Activated CD8-positive, alpha-beta T cell treated with anti-CD3 and anti-CD28 coated beads for 36 hours (primary cell): Measurements from ENCODE around the gene ASAP3. TPM values are rescaled to one million over a fixed set of nuclear protein-coding genes. Genes with fewer than 3 reads are reported as not detected.

Source experiments
- ATAC-seq: fragments of 200-7000 bp; cut with Tn5 transposase; one replicate; pipeline ENCODE4 v1.10.0; 2021; ENCODE audit warnings: mild to moderate bottlenecking, moderate library complexity
- CTCF ChIA-PET: fragments of 350-600 bp; sonication (Branson Sonifier 250); formaldehyde crosslinking; loops from one replicate; lab custom pipeline; 2021; ENCODE audit warnings: antibody characterized with exemption; lab: Charles Lee
- POLR2A ChIA-PET: fragments of 350-600 bp; sonication (Branson Sonifier 250); formaldehyde crosslinking; loops from one replicate; lab custom pipeline; 2021; ENCODE audit warnings: antibody characterized with exemption; lab: Charles Lee
- DNase-seq: peaks from one replicate; pipeline ENCODE4 v3.0.0-alpha.2; 2020
- H3K27ac Mint-ChIP-seq: one replicate; pipeline ENCODE4 v1.8.0; 2021; ENCODE audit warnings: mild to moderate bottlenecking, mixed read lengths
- H3K27me3 Mint-ChIP-seq: one replicate; pipeline ENCODE4 v1.8.0; 2021; ENCODE audit warnings: mixed read lengths
- H3K36me3 Mint-ChIP-seq: one replicate; pipeline ENCODE4 v1.8.0; 2021; ENCODE audit warnings: low read depth, mixed read lengths
- H3K4me1 Mint-ChIP-seq: one replicate; pipeline ENCODE4 v1.8.0; 2021; ENCODE audit warnings: low read depth, mixed read lengths
- H3K4me3 Mint-ChIP-seq: one replicate; pipeline ENCODE4 v1.8.0; 2021; ENCODE audit warnings: mild to moderate bottlenecking, moderate library complexity, mixed read lengths
- H3K9me3 Mint-ChIP-seq: one replicate; pipeline ENCODE4 v1.8.0; 2021; ENCODE audit warnings: mixed read lengths
- intact Hi-C: fragments of 100-400 bp; cut with micrococcal nuclease; formaldehyde crosslinking; loops from one replicate; pipeline ENCODE4 v1.10.0; 2022
- total RNA-seq, 2 experiments: library from RNA; stranded (reverse); gene quantifications; one replicate each; pipeline ENCODE4 v1.2.3, GENCODE V29; 2021
- TF ChIP-seq, protein P1 (sequence below): fragments of 200-600 bp; IDR thresholded peaks from one replicate; pipeline ENCODE4 v1.8.0; 2022; ENCODE audit warnings: antibody characterized with exemption, mild to moderate bottlenecking

The ASAP3 gene
- total RNA-seq, 2 experiments from 2014 or later, result 0.29 to 0.74 TPM

DNA sequence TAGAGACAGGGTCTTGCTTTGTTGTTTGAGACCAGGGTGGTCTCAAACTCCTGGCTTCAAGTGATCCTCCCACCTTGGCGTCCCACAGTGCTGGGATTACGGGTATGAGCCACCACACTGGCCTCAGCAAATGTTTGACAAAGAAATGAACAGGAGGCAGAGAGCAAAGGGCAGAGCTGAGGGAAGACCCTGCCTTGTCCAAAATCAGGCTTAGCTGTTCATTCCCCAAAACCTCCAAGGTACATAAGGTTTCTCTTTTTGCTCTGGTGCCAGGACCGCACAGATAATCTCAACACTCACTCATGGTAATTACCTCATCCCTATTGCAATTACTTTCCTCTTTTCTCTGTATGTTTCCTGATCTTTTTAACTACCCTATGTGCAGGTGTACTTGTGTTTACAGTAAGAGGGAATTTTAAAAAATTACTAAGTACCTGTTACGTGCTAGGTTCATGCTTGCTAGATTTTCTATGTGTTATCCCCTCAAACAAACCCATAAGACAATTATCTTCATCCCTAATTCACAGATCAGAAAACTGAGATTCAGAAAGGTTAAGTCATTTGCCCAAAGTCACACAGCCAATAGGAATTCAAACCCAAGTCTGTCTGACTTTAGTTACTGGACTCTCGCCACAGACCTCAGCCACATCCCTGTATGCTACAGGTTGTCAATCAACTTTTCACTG is 11.5 kb downstream of the ASAP3 start:
- H3K4me1 Mint-ChIP-seq, result no peaks in the 10 kb centered on the region
- intact Hi-C loops, result no loop called here
- TF ChIP-seq, protein P1, sequence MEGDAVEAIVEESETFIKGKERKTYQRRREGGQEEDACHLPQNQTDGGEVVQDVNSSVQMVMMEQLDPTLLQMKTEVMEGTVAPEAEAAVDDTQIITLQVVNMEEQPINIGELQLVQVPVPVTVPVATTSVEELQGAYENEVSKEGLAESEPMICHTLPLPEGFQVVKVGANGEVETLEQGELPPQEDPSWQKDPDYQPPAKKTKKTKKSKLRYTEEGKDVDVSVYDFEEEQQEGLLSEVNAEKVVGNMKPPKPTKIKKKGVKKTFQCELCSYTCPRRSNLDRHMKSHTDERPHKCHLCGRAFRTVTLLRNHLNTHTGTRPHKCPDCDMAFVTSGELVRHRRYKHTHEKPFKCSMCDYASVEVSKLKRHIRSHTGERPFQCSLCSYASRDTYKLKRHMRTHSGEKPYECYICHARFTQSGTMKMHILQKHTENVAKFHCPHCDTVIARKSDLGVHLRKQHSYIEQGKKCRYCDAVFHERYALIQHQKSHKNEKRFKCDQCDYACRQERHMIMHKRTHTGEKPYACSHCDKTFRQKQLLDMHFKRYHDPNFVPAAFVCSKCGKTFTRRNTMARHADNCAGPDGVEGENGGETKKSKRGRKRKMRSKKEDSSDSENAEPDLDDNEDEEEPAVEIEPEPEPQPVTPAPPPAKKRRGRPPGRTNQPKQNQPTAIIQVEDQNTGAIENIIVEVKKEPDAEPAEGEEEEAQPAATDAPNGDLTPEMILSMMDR, result no peak
- ATAC-seq (no peak), DNase-seq (no peak)
- peaks cover 2% of the 10 kb centered on the region for H3K27me3 Mint-ChIP-seq
- H3K4me3 Mint-ChIP-seq, result no peak overlapping the region
- ChIA-PET POLR2A (no interaction called here), CTCF (interaction anchor here (1.6 kb wide), 1 partner anchor 67 kb away, joined by 5 read pairs; no protein-coding TSS in a partner anchor)
- no peaks in the 10 kb centered on the region for H3K36me3 Mint-ChIP-seq
- no peaks in the 10 kb centered on the region for H3K9me3 Mint-ChIP-seq
- H3K27ac Mint-ChIP-seq, result no peak overlapping the region

GRCh38 chr1:23471473-23472075 is 12.4 kb downstream of the ASAP3 start:
- Mint-ChIP-seq H3K27ac (no peak overlapping the region), H3K36me3 (no peaks in the 10 kb centered on the region), H3K4me3 (no peak overlapping the region), H3K27me3 (no peaks in the 10 kb centered on the region), H3K9me3 (no peaks in the 10 kb centered on the region), H3K4me1 (no peaks in the 10 kb centered on the region)
- no peak for DNase-seq
- ATAC-seq, result no peak
- ChIA-PET POLR2A (no interaction called here), CTCF (interaction anchor here (1.6 kb wide), 1 partner anchor 68 kb away, joined by 5 read pairs; no protein-coding TSS in a partner anchor)
- intact Hi-C loops, result no loop called here
- TF ChIP-seq, protein P1, result no peak

- TF ChIP-seq, protein P1, result no peak
- ChIA-PET CTCF (no interaction called here), POLR2A (no interaction called here)
- Mint-ChIP-seq H3K4me3 (no peak overlapping the region), H3K9me3 (no peaks in the 10 kb centered on the region), H3K27me3 (no peaks in the 10 kb centered on the region), H3K27ac (no peak overlapping the region), H3K36me3 (no peaks in the 10 kb centered on the region), H3K4me1 (no peaks in the 10 kb centered on the region)
- DNase-seq, result no peak
- no peak for ATAC-seq
- intact Hi-C loops, result no loop called here
Measured at GRCh38 chr1:23470282-23471070, 13.5 kb downstream of the ASAP3 start.

DNA sequence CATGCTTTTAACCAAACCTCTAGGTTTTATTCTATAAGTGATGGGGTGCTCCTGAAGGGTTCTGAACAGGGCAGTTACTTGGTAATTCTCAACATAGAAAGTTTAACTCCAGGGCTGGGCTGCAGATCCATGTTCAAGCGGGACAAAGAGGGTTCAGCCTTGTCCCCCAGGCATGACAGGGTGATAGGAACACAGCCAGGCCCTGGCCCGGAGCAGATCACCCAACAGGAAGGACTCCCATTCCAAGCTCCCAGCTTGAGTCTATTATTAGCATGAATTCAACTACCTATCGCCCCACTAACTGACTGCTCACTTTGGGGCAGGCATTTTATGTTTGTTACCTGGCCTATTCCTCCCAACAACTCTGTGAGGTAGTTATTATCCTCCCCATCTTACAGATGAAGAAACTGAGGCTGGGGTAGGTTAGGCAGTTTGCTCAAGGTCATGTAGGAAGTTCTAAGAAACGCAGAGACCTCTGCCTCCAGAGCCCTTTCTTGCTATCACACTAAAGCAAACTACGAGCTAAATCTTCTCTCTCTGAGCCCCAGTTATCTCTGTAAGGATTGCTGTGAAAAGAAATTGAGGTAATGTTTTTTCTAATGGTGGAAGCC is 14.5 kb downstream of the ASAP3 start:
- TF ChIP-seq, protein P1, result no peak
- no peaks in the 10 kb centered on the region for H3K36me3 Mint-ChIP-seq
- no peaks in the 10 kb centered on the region for H3K9me3 Mint-ChIP-seq
- ChIA-PET CTCF (no interaction called here), POLR2A (no interaction called here)
- no peaks in the 10 kb centered on the region for H3K4me1 Mint-ChIP-seq
- no peak for DNase-seq
- ATAC-seq, result no peak
- no peak overlapping the region for H3K27ac Mint-ChIP-seq
- H3K27me3 Mint-ChIP-seq, result no peaks in the 10 kb centered on the region
- intact Hi-C loops, result no loop called here
- no peak overlapping the region for H3K4me3 Mint-ChIP-seq
